K562 (cell line): ENCODE data around the gene PUSL1. TPM values are rescaled to one million over a fixed set of nuclear protein-coding genes. Genes with fewer than 3 reads are reported as not detected.

Experiments
- ADNP ChIP-seq: fragments of 200-800 bp; sonication (Bioruptor generic); IDR thresholded peaks from 2 replicates; pipeline ENCODE4 v1.6.1; 2016; ENCODE audit warnings: missing genetic modification characterization, missing compliant biosample characterization
- AFF1 ChIP-seq, 2 experiments: fragments of 450-650 bp; IDR thresholded peaks; 2 replicates each; pipeline ENCODE4 v1.6.1; 2018; ENCODE audit warnings: mild to moderate bottlenecking in 2 of 2, low read depth in 1 of 2; ENCODE audit not compliant: partially characterized antibody in 2 of 2
- ETV5 ChIP-seq: sonication (generic); formaldehyde crosslinking; IDR thresholded peaks from 2 replicates; pipeline ENCODE4 v1.4.0; 2020; ENCODE audit warnings: low read depth, mild to moderate bottlenecking, missing genetic modification reagents
- FUS ChIP-seq: fragments of 200-400 bp; formaldehyde crosslinking; optimal IDR thresholded peaks from 2 replicates; pipeline ENCODE3; 2017; ENCODE audit warnings: low read depth, low read length
- KLF1 ChIP-seq: fragments of 450-650 bp; IDR thresholded peaks from 2 replicates; pipeline ENCODE4 v1.6.1; 2016; ENCODE audit warnings: missing genetic modification characterization, missing compliant biosample characterization
- MEF2D ChIP-seq: conservative IDR thresholded peaks from 2 replicates; pipeline ENCODE4 v1.6.1; 2016; ENCODE audit warnings: low read depth, missing genetic modification characterization, missing compliant biosample characterization
- NFATC3 ChIP-seq: fragments of 450-650 bp; IDR thresholded peaks from 2 replicates; pipeline ENCODE4 v1.6.1; 2017; ENCODE audit warnings: mild to moderate bottlenecking
- NR2C1 ChIP-seq, 2 experiments: fragments of 450-650 bp; IDR thresholded peaks; 2 replicates each; pipeline ENCODE4 v1.6.1; 2017; ENCODE audit warnings: mild to moderate bottlenecking in 2 of 2, antibody characterized with exemption in 1 of 2, inconsistent platforms in 1 of 2, missing compliant biosample characterization in 1 of 2, missing genetic modification characterization in 1 of 2
- NR2C2 ChIP-seq, 2 experiments: fragments of 200-800 bp in 1 of 2; sonication (Bioruptor generic) in 1 of 2; sonication (generic) in 1 of 2; formaldehyde crosslinking in 1 of 2; IDR thresholded peaks; 2 replicates each; pipeline versions ENCODE4 v1.6.1 to v1.8.0; 2016 to 2022; ENCODE audit warnings: mild to moderate bottlenecking in 1 of 2, missing compliant biosample characterization in 1 of 2, missing genetic modification characterization in 1 of 2, missing genetic modification reagents in 1 of 2
- PTBP1 ChIP-seq: fragments of 200-400 bp; formaldehyde crosslinking; IDR thresholded peaks from 2 replicates; pipeline ENCODE4 v1.6.1; 2017; ENCODE audit warnings: low read depth, low read length
- RB1 ChIP-seq: fragments of 450-650 bp; IDR thresholded peaks from 2 replicates; pipeline ENCODE4 v1.6.1; 2017; ENCODE audit warnings: low read depth, mild to moderate bottlenecking
- RBBP5 ChIP-seq: fragments of 200-600 bp; sonication (generic); IDR thresholded peaks from 2 replicates; pipeline ENCODE4 v1.6.1; 2012; ENCODE audit warnings: borderline replicate concordance, mild to moderate bottlenecking, low read length, control low read depth, inconsistent platforms; ENCODE audit not compliant: insufficient read depth, poor library complexity, severe bottlenecking
- SIN3A ChIP-seq, 2 experiments: fragments of 150-350 bp in 1 of 2; IDR thresholded peaks; 2 replicates each; pipeline ENCODE4 v1.6.1; 2011 to 2016; ENCODE audit warnings: borderline replicate concordance in 2 of 2, low read depth in 2 of 2, low read length in 2 of 2, mild to moderate bottlenecking in 2 of 2, moderate library complexity in 2 of 2; ENCODE audit not compliant: control insufficient read depth in 1 of 2
- ZBTB1 ChIP-seq: sonication (generic); formaldehyde crosslinking; IDR thresholded peaks from 2 replicates; pipeline ENCODE4 v1.8.1; 2023; ENCODE audit warnings: missing genetic modification reagents, low read depth, mild to moderate bottlenecking, borderline replicate concordance
- ZNF146 ChIP-seq: IDR thresholded peaks from one replicate; pipeline ENCODE4 v1.6.1; 2018; ENCODE audit warnings: missing compliant biosample characterization; ENCODE audit not compliant: unreplicated experiment
- ZNF274 ChIP-seq: IDR thresholded peaks from 2 replicates; pipeline ENCODE4 v1.6.1; 2011; ENCODE audit warnings: low read depth, mild to moderate bottlenecking, low read length, moderate library complexity, borderline replicate concordance
- ZNF609 ChIP-seq: sonication (generic); formaldehyde crosslinking; IDR thresholded peaks from 2 replicates; pipeline ENCODE4 v1.8.1; 2023; ENCODE audit warnings: missing genetic modification reagents, mild to moderate bottlenecking, borderline replicate concordance
- polyA plus RNA-seq, 8 experiments: library from polyadenylated mRNA; depleted of rRNA in 4 of 8; stranded (reverse) in 5 of 8; unstranded in 3 of 8; fragments of >200 nt; fragmentation: Nextera tagmentation in 2 of 8; fragmentation: Illumina TruSeq in 1 of 8; extraction: Ambion mirVana in 2 of 8; extraction: Trizol in 1 of 8; gene quantifications; 2 replicates each; pipeline versions ENCODE4 v1.2.1 to v1.2.3, GENCODE V29; 2011 to 2014; ENCODE audit warnings: inconsistent platforms in 1 of 8, missing spikeins in 1 of 8
- total RNA-seq, 7 experiments: library from RNA; depleted of rRNA in 6 of 7; stranded (reverse); fragments of >200 nt in 6 of 7; fragmentation: Illumina TruSeq in 2 of 7; extraction: Trizol in 2 of 7; gene quantifications; 2 replicates each; pipeline versions ENCODE4 v1.2.1 to v1.2.3, GENCODE V29; 2011 to 2021; ENCODE audit warnings: low replicate concordance in 1 of 7

Gene PUSL1
- total and polyA plus RNA-seq, 9 of the 15 experiments (the other 6 are each of a cell fraction or from before 2014, with no cell fraction given): 0.62 to 86.9 (median 13.6) TPM

- TF ChIP-seq AFF1 (IDR thresholded peaks at IDR 0.05; ENCODE audit: low read depth in 1 of 2, partially characterized antibody in 2 of 2) (peak in 1 of 2 experiments; percentile 62), ZNF274 (no peak), KLF1 (tag) (peak; percentile 48; the same call in 1 of the 2 replicates), NR2C1 (IDR thresholded peaks at IDR 0.05) (peak; percentile 97), NR2C1 (tag; IDR thresholded peaks at IDR 0.05) (peak; percentile 98), ETV5 (CRISPR knock-in tag) (peak; percentile 75; the same call in 1 of the 2 replicates), ADNP (tag) (no peak), SIN3A (IDR thresholded peaks at IDR 0.05; ENCODE audit: borderline replicate concordance in 2 of 2, control insufficient read depth in 1 of 2, low read depth in 2 of 2, low read length in 2 of 2) (peak; percentile 53 to 61; a peak in 1 of 4 replicates), RB1 (peak; percentile 75), FUS (peak; percentile 15), RBBP5 (peak; percentile 98), ZNF609 (CRISPR knock-in tag) (no peak), ZBTB1 (CRISPR knock-in tag) (no peak), MEF2D (tag) (no peak), PTBP1 (no peak), NR2C2 (CRISPR knock-in tag; IDR thresholded peaks at IDR 0.05) (peak; percentile 97), NR2C2 (tag; IDR thresholded peaks at IDR 0.05) (peak; percentile 100), ZNF146 (peak; percentile 3), NFATC3 (no peak)
These were observed 34.7 kb upstream of the PUSL1 start, which contains the start of gene UBE2J2 (continued) for GRCh38 chr1:1273512-1274298.
